Mesodermal cell (in vitro differentiated cells): ENCODE data around the gene SPOCK1.

ENCODE experiments used
- H3K27ac ChIP-seq: 2 replicates; pipeline ENCODE4 v1.7.0; 2013; ENCODE audit warnings: mild to moderate bottlenecking, low read depth, low read length, moderate library complexity; ENCODE audit not compliant: severe bottlenecking
- H3K36me3 ChIP-seq: 2 replicates; pipeline ENCODE4 v1.7.1; 2013; ENCODE audit warnings: mild to moderate bottlenecking, low read length, moderate library complexity; ENCODE audit not compliant: control insufficient read depth, insufficient read depth
- H3K4me1 ChIP-seq: one replicate; pipeline ENCODE4 v1.7.1; 2013; ENCODE audit warnings: mild to moderate bottlenecking, low read length; ENCODE audit not compliant: insufficient read depth, control insufficient read depth, poor library complexity, severe bottlenecking
- H3K4me3 ChIP-seq: 2 replicates; pipeline ENCODE4 v1.7.0; 2013; ENCODE audit warnings: low read length, control low read depth, mild to moderate bottlenecking; ENCODE audit not compliant: insufficient read depth, poor library complexity, severe bottlenecking; ENCODE audit errors: extremely low read depth
- H3K9me3 ChIP-seq: 2 replicates; pipeline ENCODE4 v1.7.1; 2013; ENCODE audit warnings: mild to moderate bottlenecking, low read length, moderate library complexity; ENCODE audit not compliant: control insufficient read depth
- WGBS, 2 experiments: methylation state at CpG; one replicate each; pipeline ENCODE4 v1.1.5; 2013; ENCODE audit warnings: missing lambda C conversion rate in 2 of 2; ENCODE audit not compliant: insufficient coverage in 2 of 2; 5-methylcytosine and 5-hydroxymethylcytosine counted together

SPOCK1 gene

DNA sequence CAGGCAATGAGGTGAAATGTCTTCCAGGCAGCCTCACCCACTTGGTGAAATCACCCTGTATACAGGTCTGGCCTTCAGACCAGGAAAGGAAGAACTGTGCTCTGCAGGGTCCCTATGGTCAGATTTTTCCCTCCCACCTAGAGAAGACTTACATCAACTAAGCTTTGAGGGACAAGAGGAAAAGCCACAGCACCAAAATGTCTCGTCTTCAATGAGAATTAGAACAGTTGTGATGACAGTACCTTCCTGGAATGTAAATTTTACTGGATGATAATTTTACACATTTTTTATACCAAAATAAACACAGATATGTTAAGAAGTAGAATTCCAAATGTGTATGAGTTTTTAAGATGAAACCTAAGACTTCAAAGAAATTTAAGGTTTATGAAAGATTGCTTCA lies 283.9 kb downstream of the SPOCK1 start:
- H3K27ac ChIP-seq: no peak overlapping the region
- H3K36me3 ChIP-seq: no peaks in the 10 kb centered on the region
- no CpG with 5 or more reads among the region's 1 CpG for WGBS, 2 experiments
- H3K4me3 ChIP-seq: no peak overlapping the region
- H3K4me1 ChIP-seq: peaks cover 11% of the 10 kb centered on the region
- no peaks in the 10 kb centered on the region for H3K9me3 ChIP-seq

GRCh38 chr5:137214446-137215189 lies 284.5 kb downstream of the SPOCK1 start:
- Histone ChIP-seq H3K4me3 (no peak overlapping the region), H3K36me3 (no peaks in the 10 kb centered on the region), H3K9me3 (no peaks in the 10 kb centered on the region), H3K27ac (no peak overlapping the region), H3K4me1 (peaks cover 11% of the 10 kb centered on the region)
- WGBS, 2 experiments: no CpG with 5 or more reads among the region's 2 CpGs

GRCh38 chr5:137212471-137212870 lies 286.7 kb downstream of the SPOCK1 start:
- Histone ChIP-seq H3K36me3 (no peaks in the 10 kb centered on the region), H3K9me3 (no peaks in the 10 kb centered on the region), H3K4me3 (no peak overlapping the region), H3K27ac (no peak overlapping the region), H3K4me1 (peaks cover 11% of the 10 kb centered on the region)
- WGBS, 2 experiments: 85 to 97% methylated on average over 3 of the region's 3 CpGs

GRCh38 chr5:137209232-137209809 lies 289.8 kb downstream of the SPOCK1 start:
- Histone ChIP-seq H3K27ac (no peak overlapping the region), H3K4me1 (peaks cover 15% of the 10 kb centered on the region), H3K36me3 (no peaks in the 10 kb centered on the region), H3K4me3 (no peak overlapping the region), H3K9me3 (no peaks in the 10 kb centered on the region)
- whole genome bisulfite sequencing, 2 experiments: 78 to 80% methylated on average over 1 to 2 of the region's 9 CpGs

DNA sequence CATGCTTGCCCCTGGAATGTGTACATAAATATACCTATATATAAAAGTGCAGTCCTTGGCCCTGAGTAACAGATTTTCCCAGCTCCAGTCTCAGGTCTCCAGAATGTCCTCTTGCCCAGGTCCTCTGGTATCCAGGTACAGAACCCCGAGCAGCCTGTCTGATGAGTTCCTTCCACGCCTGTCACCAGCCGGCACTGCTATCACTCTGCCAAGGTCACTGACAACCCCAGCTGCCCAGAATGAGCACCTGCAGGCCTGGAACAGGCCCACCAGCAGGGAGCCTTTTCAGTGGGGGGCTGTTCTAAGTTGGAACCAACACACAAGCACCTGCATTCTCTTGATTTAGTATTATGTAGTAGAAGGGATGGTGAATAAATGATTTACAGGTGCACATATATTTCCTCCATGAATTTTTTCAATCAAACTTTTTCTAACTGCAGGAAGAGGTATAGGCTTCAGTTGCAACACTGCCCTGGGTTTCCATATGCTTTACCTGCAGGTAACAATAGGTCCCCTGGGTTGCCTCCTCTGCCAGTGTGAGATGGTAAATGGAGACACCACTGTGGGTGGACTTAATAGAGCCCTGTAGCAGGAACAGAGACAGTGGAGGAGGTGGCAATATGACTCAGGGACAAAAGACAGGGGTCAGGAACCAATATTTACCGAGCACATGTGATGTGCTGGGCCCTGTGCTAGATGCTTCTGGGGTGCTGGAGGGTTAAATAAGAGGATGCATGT lies 291.9 kb downstream of the SPOCK1 start:
- H3K4me3 ChIP-seq: no peak overlapping the region
- H3K4me1 ChIP-seq: peaks cover 7% of the 10 kb centered on the region
- WGBS, 2 experiments: 61 to 83% methylated on average over 3 of the region's 4 CpGs

DNA sequence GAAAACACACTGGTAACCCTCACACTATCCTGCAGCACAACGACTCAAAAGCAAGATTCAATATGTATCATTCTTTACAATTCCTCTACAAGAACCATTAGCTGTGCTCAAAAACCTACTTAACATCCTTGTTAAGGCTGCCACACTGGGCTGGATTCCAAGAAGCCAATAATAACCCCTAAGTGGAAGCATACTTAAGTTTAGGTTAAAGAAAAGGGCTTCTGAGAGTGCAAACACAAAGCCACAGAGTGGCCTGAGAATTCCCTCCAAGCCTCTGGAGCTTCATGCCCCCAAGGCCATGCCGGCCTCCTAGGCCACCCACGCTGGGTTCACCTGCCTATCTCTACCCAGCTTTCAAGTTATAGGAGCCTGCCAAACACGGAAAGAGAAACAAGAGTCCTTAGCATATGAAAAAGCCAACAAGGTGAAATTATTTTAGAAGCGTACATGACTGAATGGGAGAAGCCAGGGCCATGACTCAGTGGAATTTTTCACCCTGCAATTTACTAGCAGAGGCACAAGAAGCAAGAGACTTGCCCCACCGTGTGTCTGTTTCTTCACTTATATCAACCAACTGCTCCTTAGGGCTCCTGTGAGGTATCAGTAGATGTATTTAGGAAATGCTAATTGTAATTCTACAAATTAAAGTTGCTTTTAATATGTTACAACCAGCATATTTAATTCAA lies 293.0 kb downstream of the SPOCK1 start:
- WGBS, 2 experiments: 71 to 86% methylated on average over 5 of the region's 6 CpGs

More for the DNA sequence above, 291.9 kb downstream of the SPOCK1 start:
- Histone ChIP-seq H3K36me3 (no peaks in the 10 kb centered on the region), H3K27ac (no peak overlapping the region), H3K9me3 (no peaks in the 10 kb centered on the region)

GRCh38 chr5:137205231-137206027 lies 293.7 kb downstream of the SPOCK1 start:
- H3K27ac ChIP-seq: no peak overlapping the region
- peaks cover 12% of the 10 kb centered on the region for H3K4me1 ChIP-seq
- H3K36me3 ChIP-seq: no peaks in the 10 kb centered on the region
- H3K4me3 ChIP-seq: no peak overlapping the region
- no peaks in the 10 kb centered on the region for H3K9me3 ChIP-seq
- WGBS, 2 experiments: 89 to 92% methylated on average over 4 to 5 of the region's 6 CpGs

More for the DNA sequence above, 293.0 kb downstream of the SPOCK1 start:
- Histone ChIP-seq H3K4me3 (no peak overlapping the region), H3K36me3 (no peaks in the 10 kb centered on the region), H3K4me1 (peaks cover 7% of the 10 kb centered on the region), H3K27ac (no peak overlapping the region), H3K9me3 (no peaks in the 10 kb centered on the region)

DNA sequence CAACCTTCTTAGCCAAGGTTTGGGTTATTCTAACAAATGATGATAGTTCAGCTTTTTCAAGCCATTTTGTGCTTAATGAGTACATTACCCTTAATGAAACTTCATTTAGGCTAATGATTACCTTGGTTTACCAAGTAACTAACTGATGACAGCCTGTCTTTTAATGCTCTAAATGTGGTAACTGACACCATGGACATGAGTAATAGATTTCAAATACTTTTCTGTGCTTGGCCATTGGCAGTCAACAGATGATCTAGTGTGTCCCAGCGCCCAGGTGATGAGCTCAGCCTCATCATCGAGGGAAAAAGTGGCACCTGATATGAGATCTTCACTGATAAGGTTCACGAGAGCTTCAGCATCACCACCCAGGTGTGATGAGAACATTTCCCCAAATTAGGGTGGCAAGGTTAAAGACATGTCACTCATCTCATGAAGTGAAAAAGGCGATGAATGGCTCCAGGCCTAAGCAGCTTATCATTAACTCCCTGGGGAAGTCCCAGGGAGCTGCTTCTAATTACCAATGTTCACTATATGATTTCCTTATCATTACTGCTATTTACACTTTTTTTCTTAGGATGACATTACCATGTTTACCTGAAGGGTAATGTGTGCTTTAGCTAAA lies 296.0 kb downstream of the SPOCK1 start:
- WGBS, 2 experiments: 59 to 60% methylated on average over 4 of the region's 4 CpGs
- Histone ChIP-seq H3K4me3 (no peak overlapping the region), H3K36me3 (no peaks in the 10 kb centered on the region)

DNA sequence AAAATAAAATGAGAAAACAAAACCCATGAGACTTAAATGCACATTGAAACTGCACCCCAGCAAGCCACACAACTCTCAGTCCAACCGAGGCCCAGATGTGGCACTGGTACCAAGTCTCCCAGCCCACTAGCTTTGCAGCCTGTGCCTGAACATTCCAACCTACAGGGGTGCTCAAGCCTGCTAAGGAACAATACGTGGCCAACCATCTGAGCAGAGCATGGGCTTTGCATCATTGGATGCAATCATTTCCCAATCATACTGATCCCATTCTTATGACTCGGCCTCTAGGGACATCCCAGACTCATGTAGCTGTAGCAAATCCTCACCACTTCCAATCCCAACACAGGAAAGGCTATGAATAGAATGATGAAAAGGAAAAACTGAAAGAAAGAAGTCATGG lies 297.2 kb downstream of the SPOCK1 start:
- Histone ChIP-seq H3K36me3 (no peaks in the 10 kb centered on the region), H3K4me1 (peaks cover 15% of the 10 kb centered on the region), H3K4me3 (no peak overlapping the region), H3K9me3 (no peaks in the 10 kb centered on the region), H3K27ac (no peak overlapping the region)
- WGBS, 2 experiments: 88 to 94% methylated on average over 2 of the region's 3 CpGs

More for the DNA sequence above, 296.0 kb downstream of the SPOCK1 start:
- Histone ChIP-seq H3K9me3 (no peaks in the 10 kb centered on the region), H3K27ac (no peak overlapping the region), H3K4me1 (peaks cover 15% of the 10 kb centered on the region)
